ENCODE measurements around the gene KRT82.

Gene KRT82

GRCh38 chr12:52380271-52380694, 25.9 kb downstream of the KRT82 start:
- no peak for DNase-seq

- no peak for DNase-seq
These were observed 26.6 kb downstream of the KRT82 start for GRCh38 chr12:52379536-52379935.

- no peak for DNase-seq
These were observed 28.0 kb downstream of the KRT82 start for GRCh38 chr12:52378091-52378490.

GRCh38 chr12:52377266-52377665, 28.9 kb downstream of the KRT82 start:
- DNase-seq: no peak

- DNase-seq: no peak
These were observed 33.6 kb downstream of the KRT82 start for GRCh38 chr12:52372216-52373154.

- no peak for DNase-seq
These were observed 34.4 kb downstream of the KRT82 start for GRCh38 chr12:52371716-52372115.

GRCh38 chr12:52370926-52371608, 35.1 kb downstream of the KRT82 start:
- DNase-seq: no peak

GRCh38 chr12:52369809-52370208, 36.3 kb downstream of the KRT82 start:
- no peak for DNase-seq

GRCh38 chr12:52369211-52369610, 36.9 kb downstream of the KRT82 start:
- no peak for DNase-seq

GRCh38 chr12:52368508-52368907, 37.6 kb downstream of the KRT82 start:
- DNase-seq: no peak

GRCh38 chr12:52367876-52368275, 38.3 kb downstream of the KRT82 start:
- no peak for DNase-seq

- no peak for DNase-seq
These were observed 39.2 kb downstream of the KRT82 start, which contains the start of gene KRT85 for GRCh38 chr12:52366738-52367485. TSS of gene KRT85 (minus strand) at chr12:52367481. CDS start at chr12:52367405, 76 bp downstream.

- DNase-seq: no peak
These were observed 41.1 kb downstream of the KRT82 start for GRCh38 chr12:52364901-52365489.

- no peak for DNase-seq
These were observed 42.1 kb downstream of the KRT82 start for GRCh38 chr12:52364061-52364460.

- DNase-seq: no peak
These were observed 42.9 kb downstream of the KRT82 start for GRCh38 chr12:52363111-52363679.

- DNase-seq: no peak
These were observed 43.9 kb downstream of the KRT82 start for GRCh38 chr12:52362118-52362726.

GRCh38 chr12:52361553-52361952, 44.6 kb downstream of the KRT82 start:
- no peak for DNase-seq

- no peak for DNase-seq
These were observed 45.4 kb downstream of the KRT82 start for GRCh38 chr12:52360663-52361271.

GRCh38 chr12:52360106-52360662, 46.0 kb downstream of the KRT82 start:
- DNase-seq: no peak

GRCh38 chr12:52359621-52360061, 46.5 kb downstream of the KRT82 start:
- no peak for DNase-seq

Data from effector CD4-positive, alpha-beta T cell (primary cell).